H1 (cell line): ENCODE data around the gene CAMK2G. TPM values are rescaled to one million over a fixed set of nuclear protein-coding genes. Genes with fewer than 3 reads are reported as not detected.

Experiments
- FOSL1 ChIP-seq: IDR thresholded peaks from 2 replicates; pipeline ENCODE4 v1.6.1; 2011; ENCODE audit warnings: mild to moderate bottlenecking, low read depth, low read length, moderate library complexity; ENCODE audit not compliant: insufficient read depth
- GABPA ChIP-seq: IDR thresholded peaks from 2 replicates; pipeline ENCODE4 v1.6.1; 2011; ENCODE audit warnings: mild to moderate bottlenecking, low read length, moderate library complexity, borderline replicate concordance; ENCODE audit not compliant: insufficient read depth
- GTF2F1 ChIP-seq: IDR thresholded peaks from 2 replicates; pipeline ENCODE4 v1.6.1; 2012; ENCODE audit warnings: low read depth, low read length, improper control_type of control experiment, borderline replicate concordance
- JUND ChIP-seq: IDR thresholded peaks from 2 replicates; pipeline ENCODE4 v1.6.1; 2011; ENCODE audit warnings: mild to moderate bottlenecking, improper control_type of control experiment, low read length
- NRF1 ChIP-seq: IDR thresholded peaks from 2 replicates; pipeline ENCODE4 v1.6.1; 2011; ENCODE audit warnings: mild to moderate bottlenecking, low read depth, low read length, improper control_type of control experiment
- PHF8 ChIP-seq: fragments of 200-600 bp; sonication (generic); conservative IDR thresholded peaks from 2 replicates; pipeline ENCODE4 v1.7.1; 2012; ENCODE audit warnings: low read depth, mild to moderate bottlenecking, inconsistent platforms, low read length, moderate library complexity
- POLR2AphosphoS5 ChIP-seq: IDR thresholded peaks from 2 replicates; pipeline ENCODE4 v1.6.1; 2011; ENCODE audit warnings: low read depth, low read length
- RFX5 ChIP-seq: IDR thresholded peaks from 2 replicates; pipeline ENCODE4 v1.6.1; 2011; ENCODE audit warnings: low read depth, low read length, improper control_type of control experiment, borderline replicate concordance
- polyA plus RNA-seq, 7 experiments: library from polyadenylated mRNA; depleted of rRNA in 3 of 7; stranded (reverse) in 5 of 7; unstranded in 2 of 7; fragments of >200 nt in 5 of 7; fragments of 200-250 nt in 2 of 7; gene quantifications; 1 replicate in 5 of 7; 2 replicates in 1 of 7; 4 replicates in 1 of 7; pipeline versions ENCODE4 v1.2.1 to v1.2.3, GENCODE V29; 2011 to 2013; ENCODE audit warnings: missing spikeins in 2 of 7, mixed read lengths in 2 of 7
- total RNA-seq: library from RNA; stranded (reverse); fragmentation: NEBNext Ultra II Directional; extraction: Animal tissue kit (Norgen Biotek cat#: 25700); gene quantifications from 2 replicates; pipeline ENCODE4 v1.2.1, GENCODE V29; 2021

CAMK2G gene
- total and polyA plus RNA-seq, 2 of the 8 experiments (the other 6 are each of a cell fraction or from before 2014, with no cell fraction given) = 28.9 to 31.7 TPM

DNA sequence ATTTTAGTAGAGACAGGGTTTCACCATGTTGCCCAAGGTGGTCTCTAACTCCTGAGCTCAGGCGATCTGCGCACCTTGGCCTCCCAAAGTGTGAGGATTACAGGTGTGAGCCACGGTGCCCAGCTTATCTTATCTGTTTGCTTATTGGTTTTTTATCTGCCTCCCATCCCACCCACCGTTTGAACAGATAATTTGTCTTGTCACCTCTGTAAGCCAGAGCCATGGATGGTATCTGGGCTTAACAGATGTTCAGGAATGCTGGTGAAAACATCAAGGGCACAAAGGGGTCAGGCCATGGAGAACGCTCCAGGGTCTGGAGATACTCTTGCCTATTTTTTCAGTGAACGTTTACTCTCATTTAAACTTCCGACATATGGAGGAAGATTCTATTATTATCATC is 51.0 kb downstream of the CAMK2G start (continued):
- no peak for TF ChIP-seq JUND
- no peak for TF ChIP-seq NRF1
- no peak for TF ChIP-seq FOSL1
- TF ChIP-seq GTF2F1 = no peak
- TF ChIP-seq PHF8 = no peak
- TF ChIP-seq RFX5 = no peak
- no peak for TF ChIP-seq POLR2AphosphoS5
- no peak for TF ChIP-seq GABPA
- TF ChIP-seq, all 59 proteins: peak for 0
